H1 (cell line): Measurements from ENCODE around the gene C16orf87.
A peak's percentile ranks its signal among the peaks of the same experiment; 100 is the strongest.

Source experiments
- CTCF ChIP-seq, 3 experiments: IDR thresholded peaks; 1 replicate in 2 of 3; 2 replicates in 1 of 3; pipeline versions ENCODE4 v1.5.1 to v1.6.1; 2011; ENCODE audit warnings: low read length in 3 of 3, mild to moderate bottlenecking in 3 of 3, inconsistent platforms in 2 of 3, low read depth in 1 of 3, moderate library complexity in 1 of 3; ENCODE audit not compliant: insufficient read depth in 1 of 3; ENCODE audit errors: control extremely low read depth in 1 of 3
- FOSL1 ChIP-seq: IDR thresholded peaks from 2 replicates; pipeline ENCODE4 v1.6.1; 2011; ENCODE audit warnings: mild to moderate bottlenecking, low read depth, low read length, moderate library complexity; ENCODE audit not compliant: insufficient read depth
- HDAC2 ChIP-seq, 2 experiments: fragments of 300-600 bp in 1 of 2; sonication (generic) in 1 of 2; IDR thresholded peaks; 2 replicates each; pipeline ENCODE4 v1.6.1; 2011 to 2012; ENCODE audit warnings: low read depth in 2 of 2, low read length in 2 of 2, mild to moderate bottlenecking in 2 of 2, moderate library complexity in 2 of 2, borderline replicate concordance in 1 of 2, inconsistent platforms in 1 of 2
- KDM1A ChIP-seq: fragments of 200-600, 300-600 bp; sonication (generic); IDR thresholded peaks from 2 replicates; pipeline ENCODE4 v1.7.1; 2016; ENCODE audit warnings: mild to moderate bottlenecking, low read length, borderline replicate concordance
- MAX ChIP-seq: IDR thresholded peaks from 2 replicates; pipeline ENCODE4 v1.6.1; 2012; ENCODE audit warnings: inconsistent platforms
- POLR2A ChIP-seq, 2 experiments: IDR thresholded peaks; 1 replicate in 1 of 2; 2 replicates in 1 of 2; pipeline ENCODE4 v1.6.1; 2011; ENCODE audit warnings: low read depth in 2 of 2, low read length in 2 of 2, mild to moderate bottlenecking in 2 of 2; ENCODE audit errors: control extremely low read depth in 1 of 2
- POLR2AphosphoS5 ChIP-seq: IDR thresholded peaks from 2 replicates; pipeline ENCODE4 v1.6.1; 2011; ENCODE audit warnings: low read depth, low read length
- RXRA ChIP-seq: IDR thresholded peaks from 2 replicates; pipeline ENCODE4 v1.6.1; 2011; ENCODE audit warnings: low read depth, mild to moderate bottlenecking, low read length, moderate library complexity; ENCODE audit not compliant: insufficient read depth
- SIX5 ChIP-seq: IDR thresholded peaks from 2 replicates; pipeline ENCODE4 v1.6.1; 2011; ENCODE audit warnings: mild to moderate bottlenecking, low read depth, low read length
- SP1 ChIP-seq: IDR thresholded peaks from 2 replicates; pipeline ENCODE4 v1.6.1; 2011; ENCODE audit warnings: low read depth, low read length
- TCF12 ChIP-seq: IDR thresholded peaks from 2 replicates; pipeline ENCODE4 v1.6.1; 2011; ENCODE audit warnings: low read depth, mild to moderate bottlenecking, low read length
- TEAD4 ChIP-seq: IDR thresholded peaks from 2 replicates; pipeline ENCODE4 v1.6.1; 2012; ENCODE audit warnings: low read depth, low read length, inconsistent platforms, mixed read lengths
- USF2 ChIP-seq: IDR thresholded peaks from 2 replicates; pipeline ENCODE4 v1.6.1; 2011; ENCODE audit warnings: low read length, improper control_type of control experiment

GRCh38 chr16:46747777-46748651 is 83.0 kb downstream of the C16orf87 start, which contains the start of gene MYLK3:
- TF ChIP-seq CTCF (IDR thresholded peaks at IDR 0.05; ENCODE audit: control extremely low read depth in 1 of 3, insufficient read depth in 1 of 3, low read depth in 1 of 3, low read length in 3 of 3) (no peak), KDM1A (no peak), SIX5 (no peak), POLR2AphosphoS5 (no peak), SP1 (peak; percentile 68), TEAD4 (peak; percentile 88), HDAC2 (IDR thresholded peaks at IDR 0.05; ENCODE audit: borderline replicate concordance in 1 of 2, low read depth in 2 of 2, low read length in 2 of 2) (no peak), FOSL1 (no peak), USF2 (no peak), RXRA (no peak), POLR2A (IDR thresholded peaks at IDR 0.05; ENCODE audit: control extremely low read depth in 1 of 2, low read depth in 2 of 2, low read length in 2 of 2) (no peak), TCF12 (peak; percentile 88), MAX (no peak)
